NCI-H2227 (cell line): ENCODE results near the gene TSPEAR.
"Not testable (repeated sequence)": the region's sequence is repeated elsewhere in the genome, so short reads cannot be mapped to it uniquely, and the experiment has no call there.

ENCODE experiments used
- DNase-seq: peaks from one replicate; lab custom pipeline; 2025; ENCODE audit not compliant: unreplicated experiment; lab: John Stamatoyannopoulos, UW

Gene TSPEAR

DNA sequence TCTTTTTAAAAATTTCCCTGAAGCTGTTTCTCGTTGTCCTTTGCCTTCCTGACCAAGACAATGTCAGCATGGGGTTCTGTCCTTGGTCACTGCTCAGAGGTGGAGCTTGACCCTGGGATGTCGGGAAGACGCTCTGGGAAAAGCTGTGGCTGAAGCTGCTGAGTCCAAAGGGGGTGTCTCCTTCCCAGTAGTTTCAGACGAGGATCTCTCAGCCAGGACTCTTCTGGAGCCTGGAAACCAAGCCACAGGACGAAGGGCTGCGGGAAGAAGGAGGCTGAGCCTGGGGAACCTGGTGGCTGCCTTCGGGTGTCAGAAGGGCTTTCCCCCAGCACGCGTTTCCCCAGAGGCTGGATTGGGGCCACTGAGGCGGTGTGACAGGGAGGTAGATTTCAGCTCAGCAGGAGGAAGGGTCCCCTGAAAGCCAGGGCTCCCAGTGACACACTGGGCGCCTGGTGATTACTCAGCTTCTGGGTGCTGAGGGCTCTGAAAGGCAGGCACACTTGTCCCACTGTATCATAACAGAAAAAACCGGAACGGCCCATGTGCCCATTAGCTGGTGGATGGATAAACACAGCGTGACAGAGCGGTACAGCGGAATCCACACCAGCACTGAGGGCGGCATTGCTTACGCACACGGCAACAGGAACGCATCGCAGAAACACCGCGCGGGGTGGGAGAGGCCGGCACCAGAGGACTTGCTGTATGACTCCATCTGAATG is 24.4 kb downstream of the TSPEAR start:
- no peak for DNase-seq

DNA sequence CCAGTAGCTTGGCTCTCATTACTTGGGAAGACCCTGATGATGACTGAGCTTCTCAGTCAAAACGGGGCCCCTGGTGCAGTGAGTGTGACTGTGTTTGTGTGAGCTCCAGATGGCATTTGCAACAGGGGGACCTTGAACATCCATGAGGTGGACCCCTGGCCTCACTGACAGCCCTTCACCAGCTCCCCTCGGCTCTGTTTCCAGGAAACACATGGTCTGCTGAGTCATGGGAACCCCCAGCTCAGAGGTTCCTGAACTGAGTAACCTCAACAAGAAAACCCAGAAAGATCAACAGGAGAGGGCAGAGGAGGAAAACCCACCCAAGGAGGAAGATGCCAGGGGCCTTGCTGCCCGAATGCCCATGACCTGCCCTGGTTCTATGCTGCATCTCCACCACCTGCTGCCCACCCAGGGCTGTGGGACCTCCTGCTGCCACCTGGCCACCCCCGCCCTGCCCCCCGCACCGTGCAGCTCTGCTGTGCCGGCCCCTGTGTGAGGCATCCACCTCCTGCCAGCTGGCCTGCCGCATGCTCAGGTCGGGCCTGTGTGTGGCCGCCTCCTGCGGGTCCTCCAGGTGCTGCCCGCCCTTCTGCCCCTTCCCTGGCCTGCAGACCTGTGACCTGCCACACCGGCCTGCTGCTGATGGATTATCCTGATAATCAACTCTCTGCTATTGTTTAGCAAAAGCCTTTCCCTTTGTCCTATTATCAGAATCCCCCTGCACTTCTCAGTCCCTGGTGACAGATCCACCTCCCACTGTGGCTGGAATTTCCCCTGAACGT is 25.2 kb downstream of the TSPEAR start:
- no peak for DNase-seq

DNA sequence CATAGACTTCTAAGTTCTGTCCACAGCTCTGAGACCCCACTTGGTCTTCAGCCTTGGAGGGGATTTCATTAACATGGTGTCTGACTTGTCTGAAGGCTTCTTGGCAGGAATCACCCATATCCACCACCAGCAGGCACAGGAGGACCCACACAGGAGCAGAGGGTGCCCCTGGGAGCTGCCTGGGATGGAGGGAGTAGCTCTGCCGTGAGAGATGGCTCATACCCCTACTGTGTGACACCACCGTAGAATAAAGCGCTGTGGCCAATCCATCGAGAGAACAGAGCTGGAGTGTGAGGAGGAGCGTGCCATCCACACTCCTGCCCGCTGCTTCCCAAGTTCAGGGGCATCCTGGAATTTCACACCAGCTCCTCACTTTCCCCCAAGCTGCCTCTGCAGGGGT is 26.3 kb downstream of the TSPEAR start:
- DNase-seq: not testable (repeated sequence)

DNA sequence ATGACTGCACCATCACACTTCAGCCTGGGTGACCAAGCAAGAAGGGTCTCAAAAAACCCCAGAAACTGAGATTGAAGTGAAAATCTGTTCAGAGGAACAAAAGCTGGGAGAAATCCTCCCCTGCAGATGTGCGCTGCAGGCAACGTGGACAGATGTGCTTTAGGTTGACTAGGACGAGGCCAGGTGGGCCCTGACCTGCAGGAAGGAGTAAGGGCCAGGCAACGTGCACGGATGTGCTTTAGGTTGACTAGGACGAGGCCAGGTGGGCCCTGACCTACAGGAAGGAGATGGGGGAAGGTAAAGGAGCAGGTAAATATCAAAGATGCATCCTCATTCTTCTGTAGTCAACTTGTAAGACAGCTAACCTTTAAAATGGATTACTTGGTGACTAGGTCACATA is 26.9 kb downstream of the TSPEAR start:
- no peak for DNase-seq

DNA sequence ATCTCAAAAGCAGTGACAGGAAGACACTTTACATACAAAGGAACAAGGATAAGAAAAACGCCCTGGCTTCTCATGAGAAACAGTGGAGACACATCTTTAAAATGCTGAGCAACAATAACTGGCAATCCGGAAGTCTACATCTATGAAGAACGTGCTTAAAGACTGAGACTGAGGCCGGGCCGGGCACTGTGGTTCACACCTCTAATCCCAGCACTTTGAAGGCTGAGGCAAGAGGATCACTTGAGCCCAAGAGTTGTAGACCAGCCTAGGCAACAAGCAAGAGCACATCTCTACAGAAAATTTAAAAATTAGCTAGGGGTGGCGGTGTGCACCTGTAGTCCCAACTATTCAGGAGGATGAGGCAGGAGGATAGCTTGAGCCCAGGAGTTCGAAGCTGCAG is 27.3 kb downstream of the TSPEAR start:
- no peak for DNase-seq

DNA sequence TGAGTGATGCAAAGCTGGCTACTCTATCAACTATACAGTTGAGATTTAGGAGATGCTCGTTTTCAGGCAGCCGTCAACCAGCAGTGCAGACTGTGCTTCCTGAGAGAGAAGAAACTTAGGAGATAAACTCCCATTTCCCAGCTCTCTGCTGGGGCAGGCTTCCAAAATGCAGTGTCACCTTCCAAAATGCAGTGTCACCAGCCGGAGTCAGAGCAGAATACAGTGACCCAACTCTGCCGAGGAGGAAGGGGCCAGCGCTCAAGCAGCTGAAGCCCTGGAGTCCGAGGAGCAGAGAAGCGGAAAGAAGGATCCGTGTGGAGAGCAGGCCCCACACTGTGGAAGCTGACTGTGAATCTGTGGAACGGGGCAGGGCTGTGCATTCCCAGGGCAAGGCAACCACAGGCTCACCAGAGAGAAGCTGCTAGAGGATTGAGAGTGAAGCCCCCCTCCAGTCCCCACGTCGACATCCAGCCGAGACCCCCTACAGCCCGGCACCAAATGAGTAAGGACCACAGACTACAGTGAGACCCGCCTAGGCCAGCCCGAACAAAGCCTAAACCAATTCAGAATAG is 28.7 kb downstream of the TSPEAR start:
- no peak for DNase-seq

DNA sequence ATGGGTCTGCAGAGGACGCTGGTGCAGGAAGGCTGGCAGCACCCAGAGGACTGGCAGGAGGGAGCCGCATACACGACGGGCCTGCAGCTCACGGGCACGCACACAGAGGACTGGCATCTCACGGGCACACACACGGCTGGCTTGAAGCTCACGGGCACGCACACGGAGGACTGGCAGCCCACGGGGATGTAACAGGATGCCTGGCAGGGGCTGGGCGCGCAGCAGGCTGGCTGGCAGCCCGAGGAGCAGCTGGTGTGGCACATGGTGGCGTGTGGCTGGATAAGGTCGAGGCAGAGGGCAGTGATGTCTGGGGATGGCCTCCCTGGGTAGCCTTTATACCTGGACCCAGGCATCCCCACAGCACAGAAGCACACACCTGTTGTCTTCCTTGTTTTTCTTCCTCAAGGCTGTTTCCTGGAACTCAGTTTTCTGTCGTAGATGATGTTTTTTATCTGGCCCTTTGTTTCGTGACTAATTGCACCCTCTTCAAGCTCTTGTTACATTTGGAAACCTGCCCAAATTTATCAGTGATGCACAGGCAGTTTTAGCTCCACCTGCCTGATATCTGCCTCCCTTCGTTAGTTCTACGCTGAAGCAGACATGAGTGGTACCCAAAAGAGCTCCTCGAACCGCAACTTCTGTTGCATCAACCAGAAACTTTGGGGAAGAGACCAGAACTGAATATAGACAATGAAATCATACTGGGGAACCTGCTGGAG is 29.4 kb downstream of the TSPEAR start, which contains the start of gene KRTAP12-1:
Gene KRTAP12-1 (minus strand): TSS at position 303 of the 719 bp plus-strand sequence. CDS start 40 bp downstream, at position 263.
- no peak for DNase-seq

DNA sequence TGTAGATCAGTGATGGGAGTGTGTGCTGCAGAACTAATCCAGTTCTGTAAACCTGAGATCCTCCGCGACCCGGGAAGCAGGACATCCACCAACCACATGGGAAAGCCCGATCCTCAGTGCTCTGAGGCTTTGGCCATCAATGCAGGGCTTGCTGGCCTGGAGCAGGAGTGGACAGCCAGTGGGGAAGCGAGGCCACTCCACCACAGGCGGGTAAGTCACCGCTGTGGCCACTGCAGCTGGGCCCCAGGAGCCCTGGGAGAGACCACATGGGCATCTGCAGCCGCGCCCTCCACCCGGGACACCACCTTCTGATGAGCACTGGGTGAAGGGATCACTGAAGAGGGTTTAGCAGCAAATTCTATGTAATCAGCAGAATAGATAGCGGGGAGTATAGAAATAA is 30.2 kb downstream of the TSPEAR start:
- DNase-seq: no peak

DNA sequence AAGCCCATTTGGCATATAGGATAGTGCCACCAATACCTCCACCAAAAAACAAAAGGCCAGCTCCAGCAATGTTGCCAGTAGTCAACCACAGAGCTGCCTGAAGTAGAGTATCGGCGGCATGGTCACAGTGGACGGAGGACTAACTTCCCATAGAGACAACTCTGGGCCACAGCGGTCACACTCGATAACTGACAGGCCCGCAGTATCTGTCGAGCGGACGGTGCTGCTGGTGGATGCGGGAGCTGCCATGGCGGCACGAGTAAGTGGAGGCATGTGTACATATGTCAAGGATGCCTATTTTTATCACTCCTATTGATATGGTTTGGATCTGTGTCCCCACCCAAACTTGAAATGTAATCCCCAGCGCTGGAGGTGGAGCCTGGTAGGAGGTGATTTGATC is 33.5 kb downstream of the TSPEAR start:
- no peak for DNase-seq

DNA sequence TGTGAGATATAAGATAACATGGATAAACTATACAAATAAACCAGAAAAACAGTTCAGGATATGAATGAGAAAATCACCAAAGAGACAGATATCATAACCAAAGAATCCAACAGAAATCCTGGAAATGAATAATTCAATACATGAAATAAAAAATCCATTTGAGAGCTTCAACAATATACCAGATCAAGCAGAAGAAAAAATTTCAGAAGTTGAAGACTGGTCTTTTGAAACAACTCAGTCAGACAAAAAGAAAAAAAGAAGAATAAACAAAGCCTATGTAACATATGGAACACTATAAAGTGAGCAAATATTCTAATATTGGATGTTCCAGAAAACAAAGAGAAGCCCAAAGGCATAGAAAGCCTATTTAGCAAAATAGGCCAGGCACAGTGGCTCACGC is 39.5 kb downstream of the TSPEAR start:
- DNase-seq: no peak

DNA sequence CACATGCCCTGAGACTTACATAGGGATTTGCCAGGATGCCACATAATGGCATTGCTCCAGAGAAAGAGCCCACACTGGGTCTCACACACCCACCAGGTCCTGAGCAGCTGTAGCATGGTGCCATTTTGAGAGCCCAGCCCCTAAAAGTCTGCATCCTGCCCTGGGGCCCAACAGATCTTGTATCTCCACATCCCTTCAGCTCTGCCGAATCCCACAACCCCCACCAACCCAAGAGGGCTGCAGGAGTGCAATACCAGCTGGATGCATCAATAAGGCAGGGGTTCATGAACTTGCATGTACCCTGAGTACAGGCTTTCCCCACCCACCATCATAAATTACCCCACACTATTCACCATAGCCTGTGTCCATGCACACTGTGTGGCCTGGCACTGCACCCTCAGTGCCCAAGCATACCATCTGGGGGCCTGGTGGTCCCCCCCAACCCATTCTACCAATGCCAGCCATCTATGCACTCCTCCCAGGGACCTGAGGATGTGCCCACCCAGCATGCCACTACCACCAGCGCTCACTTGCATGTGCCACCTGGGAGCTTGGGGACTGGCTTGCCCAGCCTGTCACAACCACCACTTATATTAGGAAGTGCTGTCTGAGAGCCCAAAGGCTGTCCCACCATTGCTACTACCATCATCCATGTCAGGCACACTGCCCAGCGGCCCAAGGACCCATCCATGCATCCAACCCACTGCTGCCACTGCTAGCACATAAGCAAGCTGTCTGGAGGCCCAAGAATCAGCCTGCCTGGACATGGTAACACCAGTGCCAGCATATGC is 40.5 kb downstream of the TSPEAR start:
- DNase-seq: no peak

DNA sequence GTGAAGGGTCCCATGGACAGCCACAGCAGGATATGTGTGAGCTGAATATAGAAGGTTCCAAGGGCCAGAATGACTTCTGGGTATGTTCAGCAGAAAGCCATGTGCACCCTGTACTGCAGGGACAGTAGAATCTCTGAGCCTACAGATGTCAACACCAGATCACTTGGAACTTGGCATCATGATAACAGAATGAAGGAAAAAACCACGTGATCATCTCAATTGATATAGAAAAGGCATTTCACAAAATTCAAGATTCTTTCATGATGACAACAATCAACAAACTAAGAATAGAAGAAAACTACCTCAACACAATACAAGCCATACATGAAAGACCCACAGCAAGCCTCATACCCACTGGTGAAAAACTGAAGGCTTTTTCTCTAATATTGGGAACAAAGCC is 43.8 kb downstream of the TSPEAR start:
- DNase-seq: no peak

DNA sequence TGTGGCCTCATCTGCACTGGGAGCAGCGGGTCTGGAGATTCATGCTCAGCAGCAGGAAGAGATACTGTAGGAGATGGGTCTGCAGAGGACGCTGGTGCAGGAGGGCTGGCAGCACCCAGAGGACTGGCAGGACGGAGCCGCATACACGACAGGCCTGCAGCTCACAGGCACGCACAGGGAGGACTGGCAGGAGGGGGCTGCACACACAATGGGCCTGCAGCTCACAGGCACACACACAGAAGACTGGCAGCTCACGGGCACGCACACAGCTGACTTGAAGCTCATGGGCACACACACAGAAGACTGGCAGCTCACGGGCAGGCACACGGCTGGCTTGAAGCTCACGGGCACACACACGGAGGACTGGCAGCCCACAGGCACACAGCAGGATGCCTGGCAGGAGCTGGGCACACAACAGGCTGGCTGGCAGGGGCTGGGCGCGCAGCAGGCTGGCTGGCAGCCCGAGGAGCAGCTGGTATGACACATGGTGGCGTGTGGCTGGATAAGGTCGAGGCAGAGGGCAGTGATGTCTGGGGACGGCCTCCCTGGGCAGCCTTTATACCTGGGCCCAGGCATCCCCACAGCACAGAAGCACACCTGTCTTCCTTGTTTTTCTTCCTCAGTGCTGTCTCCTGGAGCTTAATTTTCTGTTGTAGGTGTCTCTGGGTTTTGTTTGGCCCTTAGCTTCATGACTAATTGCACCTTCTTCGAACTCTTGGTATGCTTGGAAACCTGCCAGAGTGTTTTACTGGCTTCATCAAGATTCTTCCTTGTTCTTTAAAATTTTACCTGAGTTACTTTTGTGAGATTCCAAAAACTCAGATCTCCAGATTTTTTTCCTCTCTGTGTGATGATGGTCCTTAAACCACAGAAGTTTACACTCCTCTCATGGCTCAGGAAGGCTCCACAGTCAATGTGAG is 44.7 kb downstream of the TSPEAR start, which contains the start of gene KRTAP12-2:
Gene KRTAP12-2 (minus strand): TSS at position 527 of the 920 bp plus-strand sequence. CDS start 41 bp downstream, at position 486.
- no peak for DNase-seq

DNA sequence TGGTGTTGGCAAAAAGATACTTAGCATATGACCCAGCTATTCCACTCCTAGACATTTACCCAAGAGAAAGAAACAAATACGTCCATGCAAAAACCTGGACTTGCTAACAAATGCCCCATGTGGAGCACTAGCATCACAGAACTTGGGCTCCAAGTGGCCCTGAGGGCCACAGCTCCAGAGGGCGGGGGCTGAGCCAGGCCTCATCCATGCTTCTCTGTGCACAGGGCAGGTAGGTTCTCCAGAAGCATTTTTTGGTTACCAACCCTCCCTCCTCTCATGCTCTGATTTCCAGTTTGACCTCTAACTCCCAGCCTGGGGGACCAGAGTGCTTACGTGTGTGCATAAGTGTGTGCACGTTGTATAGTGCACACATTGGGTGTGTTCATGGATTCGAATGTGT is 46.7 kb downstream of the TSPEAR start:
- DNase-seq: no peak

DNA sequence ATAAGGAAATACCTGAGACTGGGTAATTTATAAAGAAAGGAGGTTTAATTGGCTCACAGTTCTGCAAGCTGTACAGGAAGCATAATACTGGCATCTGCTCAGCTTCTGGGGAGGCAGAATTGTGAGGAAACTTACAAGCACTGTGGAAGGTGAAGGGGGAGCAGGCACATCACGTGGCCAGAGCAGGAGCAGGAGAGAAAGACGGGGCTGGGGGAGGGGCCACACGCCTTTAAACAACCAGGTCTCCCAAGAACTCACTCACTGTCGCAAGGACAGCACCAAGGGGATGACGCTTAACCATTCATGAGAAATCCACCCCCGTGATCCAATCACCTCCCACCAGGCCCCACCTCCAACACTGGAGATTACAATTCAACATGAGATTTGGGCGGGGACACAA is 49.8 kb downstream of the TSPEAR start:
- DNase-seq: not testable (repeated sequence)

DNA sequence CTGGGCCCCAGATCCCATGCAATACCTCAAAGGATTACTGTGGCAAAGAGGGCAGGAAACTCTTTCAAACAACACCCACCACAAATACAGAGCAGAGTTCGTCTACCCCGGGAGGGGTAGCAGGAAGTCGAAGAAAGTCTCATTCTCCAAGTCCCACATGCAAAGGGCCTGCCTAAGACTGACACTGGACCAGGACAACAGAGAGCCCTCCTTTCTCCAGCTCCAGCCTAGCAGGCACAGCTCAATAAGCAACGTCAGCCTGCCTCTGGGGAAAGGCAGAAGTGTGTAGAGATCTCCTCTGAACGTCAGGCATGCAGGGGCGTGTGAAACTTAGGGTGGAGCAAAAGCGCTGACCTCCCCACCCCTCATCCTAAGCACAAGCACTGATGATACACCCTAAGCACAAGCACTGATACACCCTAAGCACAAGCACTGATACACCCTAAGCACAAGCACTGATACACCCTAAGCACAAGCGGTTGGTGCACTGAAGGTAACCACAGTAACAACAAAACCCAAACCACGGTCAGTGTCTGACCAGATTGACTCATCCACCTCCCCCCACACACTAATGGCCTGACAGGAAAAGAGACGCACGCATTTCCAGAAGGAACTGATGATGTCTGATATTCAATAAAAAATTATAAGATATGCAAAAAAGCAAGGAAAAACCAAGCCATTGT is 52.3 kb downstream of the TSPEAR start:
- no peak for DNase-seq

DNA sequence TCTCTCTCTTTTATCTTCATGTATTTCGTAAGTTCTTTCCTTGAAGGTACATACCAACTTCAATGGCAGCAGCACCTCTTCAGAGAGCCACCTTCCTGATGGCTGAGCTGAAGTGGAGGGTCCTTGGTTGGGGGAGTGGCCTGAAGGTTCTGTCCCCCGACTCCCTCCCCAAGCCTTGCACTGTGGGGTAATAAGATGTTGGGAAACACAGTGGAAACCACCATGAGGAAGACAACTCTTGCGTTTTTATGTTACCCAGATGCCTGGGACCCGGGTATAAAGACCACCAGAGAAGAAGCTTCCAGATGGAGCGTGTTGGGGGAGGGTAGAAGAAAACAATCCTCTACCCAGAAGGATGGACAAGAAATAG is 52.8 kb downstream of the TSPEAR start:
- DNase-seq: no peak

DNA sequence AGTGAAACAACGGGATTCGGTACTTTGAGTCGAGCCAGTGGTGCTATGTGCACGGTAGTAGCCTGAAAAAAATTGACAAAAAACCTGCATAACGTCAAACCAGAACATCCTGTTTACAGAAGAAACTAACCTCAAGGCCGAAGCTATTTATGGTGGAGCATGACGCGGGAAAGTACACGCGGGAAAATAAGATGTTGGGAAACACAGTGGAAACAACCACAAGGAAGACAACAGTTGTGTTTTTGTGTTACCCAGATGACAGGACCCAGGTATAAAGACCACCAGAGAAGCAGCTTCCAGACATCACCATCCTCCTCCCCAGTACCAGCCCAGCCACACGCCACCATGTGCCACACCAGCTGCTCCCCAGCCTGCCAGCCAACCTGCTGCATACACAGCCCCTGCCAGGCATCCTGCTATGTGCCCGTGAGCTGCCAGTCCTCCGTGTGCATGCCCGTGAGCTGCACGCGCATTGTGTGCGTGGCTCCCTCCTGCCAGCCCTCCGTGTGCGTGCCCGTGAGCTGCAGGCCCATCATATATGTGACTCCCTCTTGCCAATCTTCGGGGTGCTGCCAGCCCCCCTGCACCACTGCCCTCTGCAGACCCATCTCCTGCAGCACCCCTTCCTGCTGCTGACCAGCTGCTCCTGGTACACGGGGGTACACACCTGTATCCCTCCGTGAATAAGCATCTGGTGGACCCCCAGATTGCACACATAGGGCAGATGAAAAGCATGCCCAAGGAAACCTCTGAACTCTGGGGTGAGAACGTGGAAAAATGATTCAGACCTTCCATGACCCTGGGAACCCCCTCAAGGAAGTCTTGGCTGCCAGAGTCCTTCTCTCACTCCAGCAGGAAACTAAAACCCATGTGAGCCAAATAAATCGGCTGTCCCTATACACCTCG is 53.5 kb downstream of the TSPEAR start, which contains the start of gene KRTAP12-3:
Gene KRTAP12-3 (plus strand): TSS at position 298 of the 906 bp plus-strand sequence. CDS start 48 bp downstream, at position 346.
- DNase-seq: no peak
